Activated T-cell treated with anti-CD3 and anti-CD28 coated beads for 4 hours (primary cell): ENCODE data around the gene CCSER1.
"Not testable (repeated sequence)": the region's sequence is repeated elsewhere in the genome, so short reads cannot be mapped to it uniquely, and the experiment has no call there.

Experiments used
- DNase-seq: peaks from one replicate; pipeline ENCODE4 v3.0.0-alpha.2; 2020

Gene CCSER1

DNA sequence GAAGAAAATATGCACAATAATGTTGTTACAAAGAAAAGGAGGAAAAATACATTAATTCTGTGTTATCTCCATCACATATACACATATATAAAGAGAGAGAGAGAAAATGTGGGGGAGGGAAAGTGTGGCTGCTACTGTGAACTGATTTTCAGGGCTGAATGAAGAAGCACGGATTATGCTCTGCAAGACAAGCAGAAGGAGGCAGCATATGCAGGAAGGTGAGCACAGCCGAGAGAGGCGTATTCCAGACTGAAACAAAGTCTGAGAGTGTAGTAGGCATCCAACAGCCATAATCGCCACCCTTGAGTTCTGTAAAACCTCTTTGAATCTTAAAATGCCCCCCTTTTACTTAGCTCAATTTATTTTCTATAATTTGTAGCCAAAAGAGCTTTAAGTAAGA is 1094.8 kb downstream of the CCSER1 start:
- DNase-seq = no peak

DNA sequence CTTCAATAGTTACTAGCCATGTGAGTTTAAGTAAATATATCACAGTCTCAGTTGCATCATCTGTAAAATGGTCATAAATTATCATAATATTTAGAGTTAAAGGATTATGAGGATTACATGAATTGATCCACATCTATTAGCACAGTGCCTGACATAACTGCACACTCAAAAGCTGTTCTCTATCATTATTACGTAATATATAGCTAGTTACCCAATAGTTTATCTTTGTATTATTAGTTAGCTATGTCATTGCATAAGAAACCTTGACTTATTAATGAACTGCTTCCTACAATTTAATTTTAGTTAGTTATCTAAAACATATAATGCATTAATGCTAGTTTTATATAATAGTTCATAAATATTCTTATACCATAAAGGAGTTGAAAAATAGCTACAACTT is 1099.7 kb downstream of the CCSER1 start:
- no peak for DNase-seq

DNA sequence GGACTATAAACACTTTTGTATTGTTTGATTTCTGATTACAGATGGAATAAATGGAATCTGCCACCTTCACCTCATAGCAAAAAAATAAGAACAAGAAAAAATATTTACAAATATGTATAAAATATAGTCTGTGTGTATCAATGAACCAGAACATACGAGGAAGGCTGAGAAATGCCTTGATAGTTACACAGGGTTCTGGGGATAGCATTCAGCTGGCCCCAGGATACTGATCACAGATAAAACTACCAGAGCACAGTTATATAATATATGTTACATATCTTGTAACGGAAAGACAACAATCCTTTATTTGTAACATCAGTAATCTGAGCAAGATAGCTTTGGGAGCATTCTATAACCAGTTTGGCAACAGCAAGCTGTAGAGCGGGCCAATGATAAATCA is 1101.5 kb downstream of the CCSER1 start:
- no peak for DNase-seq

DNA sequence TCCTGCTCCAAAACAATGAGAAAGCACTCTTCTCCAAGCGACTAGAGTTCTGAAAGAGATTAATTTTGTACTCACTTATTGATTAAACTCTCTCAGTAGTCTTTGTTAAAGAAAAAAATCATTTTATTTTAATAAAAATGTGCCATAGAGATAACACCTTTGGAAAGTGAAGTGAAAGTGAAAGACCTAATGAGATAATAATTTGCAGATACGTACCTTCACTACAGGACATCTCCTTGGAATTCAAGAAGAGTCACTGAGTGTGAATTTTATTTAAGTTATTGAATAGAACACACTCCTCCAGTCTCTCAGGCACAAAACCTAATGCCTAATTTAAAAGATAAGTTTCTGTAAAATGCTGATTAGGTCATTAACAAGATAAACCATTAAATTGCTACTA is 1106.0 kb downstream of the CCSER1 start:
- no peak for DNase-seq

DNA sequence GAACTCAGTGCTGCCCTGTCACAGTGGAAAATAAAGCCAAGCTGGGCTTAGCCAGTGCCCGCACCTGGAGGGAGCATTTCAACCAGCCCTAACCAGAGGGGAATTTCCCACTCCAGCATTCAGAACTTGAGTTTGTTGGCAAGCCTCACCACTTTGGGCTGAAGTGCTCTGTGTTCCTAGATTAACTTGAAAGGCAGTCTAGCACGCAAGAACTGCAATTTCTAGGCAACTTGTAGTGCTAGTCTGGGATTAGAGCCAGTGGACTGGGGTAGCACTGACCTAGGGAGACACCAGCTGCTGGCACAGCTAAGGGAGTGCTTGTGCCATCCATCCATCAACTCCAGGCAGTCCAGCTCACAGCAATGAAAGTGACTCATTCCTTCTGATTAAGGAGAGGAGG is 1115.9 kb downstream of the CCSER1 start:
- DNase-seq = no peak

DNA sequence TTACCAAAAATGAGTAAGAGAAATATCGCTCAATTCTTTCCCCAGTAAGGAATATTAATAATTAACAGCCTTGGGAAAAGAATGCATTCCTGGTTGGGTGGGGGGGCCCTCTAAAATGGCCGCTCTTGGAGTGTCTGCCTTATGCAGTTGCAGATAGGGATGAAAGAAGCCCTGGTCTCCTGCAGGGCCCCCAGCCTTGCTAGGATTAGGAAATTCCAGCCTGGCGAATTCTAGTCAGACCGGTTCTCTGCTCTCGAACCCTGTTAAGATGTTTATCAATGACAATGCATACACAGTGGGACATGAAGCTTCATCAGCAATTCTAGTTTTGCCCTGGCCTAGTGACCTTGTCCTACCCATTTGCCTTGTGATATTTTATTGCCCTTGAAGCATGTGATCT is 1128.8 kb downstream of the CCSER1 start:
- DNase-seq = no peak

DNA sequence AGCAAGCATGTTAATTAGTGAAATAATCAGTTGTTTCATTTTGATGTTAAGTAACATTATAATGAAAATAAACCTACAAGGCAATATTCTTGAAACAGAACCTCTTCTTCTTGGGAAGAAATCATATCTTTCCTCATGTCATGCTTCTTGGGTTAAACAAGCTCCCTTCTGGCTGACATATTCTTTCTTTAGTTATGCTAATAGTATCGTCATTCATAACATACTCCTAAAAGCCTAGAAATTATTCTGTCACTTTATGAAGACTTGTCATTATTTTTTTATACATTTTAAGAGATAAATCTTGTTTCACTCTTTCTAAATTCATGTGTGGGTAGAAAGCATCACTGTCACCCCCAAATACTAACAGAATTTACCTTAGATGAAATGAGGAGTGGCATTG is 1129.6 kb downstream of the CCSER1 start:
- DNase-seq = no peak

DNA sequence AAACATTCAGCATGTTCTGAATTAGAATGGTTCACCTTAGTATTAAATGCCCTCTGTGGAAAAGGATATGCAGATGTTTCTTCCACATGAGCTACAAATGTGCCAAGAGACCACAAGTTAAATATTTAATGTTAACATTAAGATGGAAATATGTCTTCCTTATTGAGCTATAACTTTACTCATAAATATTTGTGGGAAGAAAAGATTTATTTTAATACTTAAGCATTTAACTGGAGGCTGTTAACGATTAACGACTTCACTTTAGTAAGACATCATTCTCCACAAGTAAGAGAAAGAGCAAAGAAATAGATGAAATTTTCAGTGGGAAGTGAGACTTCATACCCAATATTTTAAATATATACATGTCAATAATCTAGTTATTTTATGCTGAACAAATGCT is 1130.5 kb downstream of the CCSER1 start:
- no peak for DNase-seq

DNA sequence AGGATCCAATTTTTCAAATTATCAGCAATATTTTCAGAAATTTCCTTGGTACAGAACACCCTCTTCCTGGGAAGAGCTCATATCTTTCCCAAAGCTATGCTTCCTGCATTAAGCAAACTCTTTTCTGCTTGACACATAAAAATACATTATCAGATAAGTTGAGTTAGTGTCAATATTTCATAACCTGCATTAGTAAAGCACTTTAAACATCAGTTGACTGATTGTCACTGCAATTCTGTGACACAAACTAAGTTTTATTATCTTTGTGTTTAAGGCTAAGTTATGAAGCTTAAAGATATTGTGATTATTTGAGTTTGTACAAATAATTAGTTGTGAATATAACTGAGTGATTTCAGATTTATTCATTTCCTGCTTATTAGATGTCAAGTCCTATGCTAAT is 1131.1 kb downstream of the CCSER1 start:
- DNase-seq = no peak

DNA sequence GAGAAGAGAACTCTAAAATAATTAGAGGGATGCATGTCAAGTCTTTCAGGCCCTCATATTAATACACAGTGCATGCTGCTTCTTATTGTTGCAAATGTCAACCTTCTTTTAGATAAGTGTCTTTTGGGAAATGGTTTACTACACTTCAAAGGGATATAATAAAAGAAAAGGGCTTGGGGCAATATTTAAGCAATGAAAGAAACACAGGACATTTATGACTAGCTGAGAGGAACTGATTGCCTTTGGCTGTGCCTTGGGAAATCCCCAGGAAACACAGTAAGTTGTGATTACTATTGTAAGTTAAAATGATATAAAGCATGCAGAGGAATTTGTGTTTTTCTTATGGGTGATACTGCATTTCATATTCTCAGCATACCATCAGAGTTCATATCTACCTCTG is 1140.3 kb downstream of the CCSER1 start:
- DNase-seq = no peak

DNA sequence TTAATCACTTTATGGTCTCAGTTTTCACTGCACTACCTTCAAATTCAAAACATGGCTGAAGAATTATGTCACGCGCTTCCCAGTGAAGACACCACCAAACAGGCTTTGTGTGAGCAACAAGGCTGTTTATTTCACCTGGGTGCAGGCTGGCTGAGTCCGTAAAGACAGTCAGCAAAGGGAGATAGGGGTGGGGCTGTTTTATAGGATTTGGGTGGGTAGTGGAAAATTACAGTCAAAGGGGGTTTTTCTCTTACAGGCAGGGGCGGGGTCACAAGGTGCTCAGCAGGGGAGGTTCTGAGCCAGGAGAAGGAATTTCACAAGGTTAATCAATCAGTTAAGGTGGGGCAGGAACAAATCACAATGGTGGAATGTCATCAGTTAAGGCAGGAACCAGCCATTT is 1141.3 kb downstream of the CCSER1 start:
- not testable (repeated sequence) for DNase-seq

DNA sequence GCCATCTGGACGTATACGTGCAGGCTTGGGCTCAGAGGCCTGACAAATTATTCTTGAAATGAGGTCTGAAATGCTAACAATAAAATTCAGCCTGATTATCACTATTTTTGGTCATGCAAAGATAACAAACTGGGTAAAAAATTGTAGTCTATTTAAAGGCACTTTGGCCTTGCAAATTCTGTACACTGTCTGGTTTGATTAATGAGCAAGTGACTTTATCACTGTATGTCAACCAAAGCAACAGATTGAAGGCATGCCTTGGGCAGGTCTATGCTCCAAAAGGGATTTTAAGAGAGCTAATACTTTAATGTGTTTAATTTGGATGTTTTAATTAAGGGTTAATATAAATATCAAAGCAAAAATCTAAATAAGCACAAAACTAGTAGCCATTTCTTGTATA is 1141.7 kb downstream of the CCSER1 start:
- DNase-seq = no peak

DNA sequence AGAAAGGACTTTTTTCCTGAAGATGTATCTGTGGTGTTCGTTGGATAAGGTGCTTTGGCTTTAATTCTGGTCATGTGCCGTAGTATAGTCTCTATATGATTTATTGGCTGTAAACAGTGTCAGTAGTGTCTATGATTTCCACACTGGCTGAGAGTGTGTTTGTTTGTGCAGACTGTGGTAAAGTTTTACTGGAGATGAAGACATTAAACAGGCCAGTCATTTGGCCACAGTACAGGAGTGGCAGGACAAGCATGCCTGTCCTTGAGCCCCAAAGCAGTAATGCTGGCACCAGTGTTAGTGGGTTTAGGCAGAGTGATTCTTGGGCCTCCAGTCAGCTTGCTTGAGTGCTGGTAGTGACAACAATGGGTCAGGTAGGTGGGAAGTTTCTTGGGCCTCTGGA is 1152.7 kb downstream of the CCSER1 start:
- no peak for DNase-seq

DNA sequence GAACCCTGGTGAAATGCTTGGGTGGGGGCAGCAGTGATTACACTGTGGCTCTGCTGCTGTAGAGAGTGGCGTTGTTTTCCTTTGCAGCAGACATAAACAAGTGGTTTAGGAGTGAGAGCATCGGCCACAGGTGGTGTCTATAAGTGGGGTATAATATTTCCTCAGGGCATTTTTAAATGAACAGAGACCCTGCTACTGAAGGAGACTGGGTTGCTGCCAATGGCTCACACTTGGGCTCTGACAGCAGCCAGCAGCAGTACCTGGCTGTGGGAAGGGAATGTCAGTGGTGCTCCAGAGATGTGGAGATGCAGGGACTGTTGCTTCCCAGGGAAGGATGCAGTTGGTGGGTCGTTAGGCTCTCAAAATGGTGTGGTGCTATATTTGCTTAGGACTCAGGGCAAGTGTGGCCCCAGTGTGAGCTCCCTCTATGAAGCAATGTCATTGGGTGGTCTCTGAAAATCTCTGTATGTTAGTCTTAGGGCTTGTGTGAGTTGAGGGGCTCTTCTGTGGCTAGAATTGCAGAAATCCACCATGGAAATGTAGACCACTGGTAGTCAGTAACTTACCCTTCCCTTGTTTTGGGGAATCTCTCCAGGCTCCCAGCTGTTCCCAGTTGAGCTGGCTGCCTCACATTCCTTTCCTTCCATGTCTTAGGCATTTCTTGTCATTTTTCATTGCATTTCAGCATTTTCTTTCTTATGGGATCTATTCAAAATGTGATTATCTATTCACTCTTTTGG is 1153.5 kb downstream of the CCSER1 start:
- no peak for DNase-seq

DNA sequence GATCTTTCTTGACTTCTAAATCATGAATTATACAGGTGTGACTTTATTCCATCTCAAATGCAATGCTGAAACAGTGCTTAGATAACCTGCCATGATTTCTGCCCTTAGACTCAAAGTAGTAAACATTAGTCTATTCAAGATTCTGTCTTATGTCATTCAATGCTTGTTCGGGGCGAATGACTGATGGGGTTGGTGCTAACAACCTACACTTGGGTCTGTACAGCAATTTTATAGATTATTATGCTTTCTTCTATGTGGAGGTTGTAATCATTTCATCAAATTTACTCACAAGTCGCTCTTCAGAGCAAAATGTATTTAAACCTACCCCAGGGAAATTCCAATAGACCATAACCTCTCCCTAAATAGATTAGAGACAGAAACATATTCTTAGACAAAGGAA is 1155.0 kb downstream of the CCSER1 start:
- DNase-seq = no peak

DNA sequence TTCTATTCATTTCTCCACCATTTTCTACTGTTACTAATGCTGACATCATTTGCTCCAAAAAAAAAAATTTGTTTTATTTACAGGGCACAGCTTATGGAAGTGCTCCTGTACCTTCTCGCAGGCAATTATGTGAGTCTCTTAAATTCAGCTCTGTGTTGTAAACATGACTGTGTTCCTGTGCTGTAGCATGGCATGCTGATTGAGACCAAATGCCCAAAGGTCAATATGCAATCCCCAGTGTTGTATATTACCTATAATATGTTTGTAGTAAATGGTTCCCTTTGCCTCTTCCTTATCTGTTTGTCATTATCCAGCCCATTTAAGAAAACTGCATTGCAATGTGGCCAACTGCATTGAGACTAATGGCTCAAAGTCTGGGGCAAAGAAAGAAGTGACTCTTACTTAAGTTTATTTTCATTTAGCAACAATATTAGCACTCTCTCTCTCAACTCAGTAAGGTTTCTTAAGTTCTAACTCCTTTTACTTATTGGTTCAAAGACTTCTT is 1156.6 kb downstream of the CCSER1 start:
- no peak for DNase-seq

DNA sequence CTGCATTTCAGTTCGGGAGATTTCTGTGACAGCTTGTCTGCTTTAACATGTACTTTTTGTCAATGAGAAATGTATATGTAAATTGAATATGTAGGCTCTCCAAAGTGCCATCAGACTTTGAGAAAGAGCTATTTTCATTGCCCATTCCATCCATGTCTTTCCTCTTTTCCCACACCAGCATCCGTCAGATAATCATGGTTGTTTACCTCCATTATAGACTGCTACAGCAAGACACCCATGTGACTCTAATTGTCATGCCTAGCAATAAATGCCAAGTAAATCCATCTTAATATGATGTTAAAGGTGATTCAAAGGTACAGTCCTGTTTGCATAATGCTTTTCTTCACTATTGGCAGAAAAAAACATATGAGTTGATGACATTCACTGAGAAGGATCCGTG is 1157.3 kb downstream of the CCSER1 start:
- DNase-seq = no peak

DNA sequence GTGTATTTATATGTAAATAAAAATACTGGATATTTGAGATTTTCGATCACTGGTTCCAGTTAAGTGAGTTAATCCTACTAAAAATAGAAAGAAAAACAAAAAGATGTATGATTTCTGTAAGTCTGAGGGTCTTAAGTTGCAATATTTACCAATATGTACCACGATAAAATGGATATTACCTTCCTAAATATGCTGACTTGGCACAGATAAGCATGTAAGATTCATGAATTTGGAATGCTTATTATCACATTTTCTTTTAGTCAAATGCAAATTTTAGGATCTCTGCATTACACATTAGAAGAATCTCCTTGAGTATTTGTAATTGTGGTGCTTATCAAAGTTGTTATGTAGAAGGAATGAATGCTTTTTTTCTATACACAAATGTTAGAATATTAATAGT is 1158.3 kb downstream of the CCSER1 start:
- DNase-seq = no peak

DNA sequence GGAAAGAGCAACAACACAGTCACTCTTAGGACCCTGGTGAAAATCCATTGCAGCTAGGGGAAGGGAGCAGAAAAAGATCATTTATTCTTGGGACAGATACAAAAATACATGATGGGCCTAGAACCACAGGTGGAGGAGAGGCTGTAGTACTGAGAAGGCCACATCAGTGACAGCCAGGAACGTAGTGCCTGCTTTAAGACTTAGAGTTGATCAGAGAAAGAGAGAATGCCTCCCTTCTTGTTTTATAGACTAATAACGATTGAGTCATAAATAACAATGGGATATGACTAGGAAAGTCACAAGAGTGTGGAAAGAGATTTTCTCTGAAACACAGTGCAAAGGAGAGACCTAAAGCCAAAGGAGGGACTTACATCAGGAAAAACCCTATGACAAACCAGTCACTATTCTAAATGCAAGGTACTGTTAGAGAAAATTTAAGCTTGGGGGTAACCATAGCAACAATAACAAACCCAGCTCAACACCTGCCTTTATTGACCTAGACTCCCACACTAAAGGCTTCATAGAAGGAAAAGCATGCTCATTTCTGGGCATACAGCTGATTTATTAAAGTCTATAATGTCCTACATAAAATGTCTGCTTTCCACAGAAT is 1161.6 kb downstream of the CCSER1 start:
- no peak for DNase-seq

DNA sequence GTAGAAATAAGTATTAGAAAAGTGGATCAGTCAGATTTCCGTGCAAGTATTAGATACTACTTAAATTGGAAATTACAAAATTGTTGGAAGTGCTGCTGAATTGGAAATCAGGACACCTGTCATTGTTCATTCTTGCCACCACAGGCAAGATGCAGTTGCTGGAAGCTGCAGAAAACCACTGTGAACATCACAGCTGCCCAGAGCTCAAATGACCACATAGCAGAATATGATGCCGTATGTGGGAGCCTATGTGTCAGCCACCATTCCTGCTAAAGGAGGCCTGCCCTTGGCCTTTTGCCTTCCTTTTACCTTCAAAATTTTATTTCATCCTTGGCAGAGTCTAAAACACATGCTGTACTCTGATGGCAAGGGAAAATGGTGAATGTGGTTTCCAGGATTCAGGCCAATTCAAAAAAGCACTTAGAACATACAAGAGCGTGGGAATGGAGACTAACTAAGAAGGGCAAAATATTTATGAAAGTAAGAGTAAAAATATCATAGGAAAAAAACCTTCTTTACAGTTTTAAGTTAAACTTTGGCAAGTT is 1171.0 kb downstream of the CCSER1 start:
- DNase-seq = no peak

DNA sequence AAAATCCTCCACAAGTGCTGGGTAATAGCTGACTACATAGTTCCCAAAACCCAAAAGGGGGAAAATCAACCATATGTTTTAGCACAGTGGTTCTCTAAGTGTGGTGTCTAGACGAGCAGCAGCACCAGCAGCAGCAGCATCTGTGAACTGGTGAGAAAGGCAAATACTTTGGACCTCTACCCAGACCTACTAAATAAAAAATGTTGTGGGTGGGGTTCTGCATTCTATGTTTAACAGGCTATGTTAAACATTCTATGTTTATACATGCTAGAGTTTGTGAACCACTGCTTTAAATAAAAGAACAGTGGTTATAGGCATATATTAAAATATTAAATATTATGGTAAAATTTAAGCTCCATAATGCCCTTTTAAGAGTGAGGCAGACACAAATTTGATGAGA is 1171.6 kb downstream of the CCSER1 start:
- DNase-seq = no peak

DNA sequence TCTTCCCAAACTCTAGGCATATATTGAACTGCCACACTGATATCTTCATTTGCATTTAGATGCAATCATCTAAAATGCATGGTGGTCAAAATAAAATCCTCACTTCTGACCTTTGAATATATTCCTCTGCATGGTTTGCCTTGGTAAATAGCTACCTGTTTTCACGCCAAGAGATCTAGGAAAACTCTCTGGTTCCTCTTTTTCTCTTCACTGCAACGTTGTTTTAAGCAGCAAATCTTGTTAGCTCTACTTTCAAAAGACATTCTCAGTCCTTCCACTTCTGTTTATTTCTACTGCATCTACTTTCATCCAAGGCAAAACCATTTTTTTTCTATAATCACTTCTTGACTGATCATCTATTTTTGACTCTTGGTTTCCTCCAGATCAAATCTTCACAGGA is 1174.9 kb downstream of the CCSER1 start:
- DNase-seq = no peak

DNA sequence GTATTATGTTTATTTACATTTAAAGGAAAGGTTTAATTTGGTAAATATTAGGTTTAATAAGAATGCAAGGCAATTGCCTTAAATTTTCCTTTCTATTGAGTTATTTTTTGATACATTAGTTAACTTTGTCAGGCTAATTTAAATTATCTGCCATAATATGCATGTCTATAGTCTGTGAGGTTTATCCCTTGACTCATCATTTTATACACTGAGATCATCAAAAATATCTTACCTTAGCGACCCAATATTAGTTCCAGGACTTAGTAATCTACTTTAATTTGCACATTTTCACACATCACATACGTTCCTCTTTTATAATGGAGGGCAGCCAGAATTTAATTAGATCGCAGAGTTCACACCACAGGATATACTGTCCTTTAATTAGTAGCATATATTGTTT is 1177.1 kb downstream of the CCSER1 start:
- no peak for DNase-seq

DNA sequence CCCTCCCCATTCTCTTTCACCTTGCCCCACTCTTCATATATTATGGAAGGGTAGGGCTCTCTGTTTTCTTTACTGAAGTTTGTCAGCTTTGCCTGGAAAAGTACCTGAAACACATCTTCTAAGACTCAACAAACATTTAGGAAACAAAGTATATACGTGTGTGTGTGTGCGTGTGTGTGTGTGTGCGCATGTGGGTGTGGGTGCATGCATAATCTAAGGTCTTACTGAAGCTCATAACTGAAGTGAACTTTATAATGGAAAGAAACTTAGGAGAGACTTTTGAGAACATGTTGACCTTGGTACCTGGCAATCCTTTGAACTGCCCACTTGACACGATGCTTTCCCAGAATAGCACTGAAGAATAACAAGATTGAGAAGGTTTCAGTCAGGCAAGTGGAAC is 1190.2 kb downstream of the CCSER1 start:
- no peak for DNase-seq
